Measurements from ENCODE around the gene TBC1D24. TPM values are rescaled to one million over a fixed set of nuclear protein-coding genes. Genes with fewer than 3 reads are reported as not detected.

Gene TBC1D24
- total and polyA plus RNA-seq, 8 donors = 3.2 to 35.6 (median 9.0) TPM

GRCh38 chr16:2443555-2443954 is 31.4 kb upstream of the TBC1D24 start:
- intact Hi-C loops (cut with DNase I; ENCODE audit: low total_unique reads) = no loop called here
- H3K27ac ChIP-seq = no peak overlapping the region
- DNase-seq = no peak
- TF ChIP-seq, protein P1, sequence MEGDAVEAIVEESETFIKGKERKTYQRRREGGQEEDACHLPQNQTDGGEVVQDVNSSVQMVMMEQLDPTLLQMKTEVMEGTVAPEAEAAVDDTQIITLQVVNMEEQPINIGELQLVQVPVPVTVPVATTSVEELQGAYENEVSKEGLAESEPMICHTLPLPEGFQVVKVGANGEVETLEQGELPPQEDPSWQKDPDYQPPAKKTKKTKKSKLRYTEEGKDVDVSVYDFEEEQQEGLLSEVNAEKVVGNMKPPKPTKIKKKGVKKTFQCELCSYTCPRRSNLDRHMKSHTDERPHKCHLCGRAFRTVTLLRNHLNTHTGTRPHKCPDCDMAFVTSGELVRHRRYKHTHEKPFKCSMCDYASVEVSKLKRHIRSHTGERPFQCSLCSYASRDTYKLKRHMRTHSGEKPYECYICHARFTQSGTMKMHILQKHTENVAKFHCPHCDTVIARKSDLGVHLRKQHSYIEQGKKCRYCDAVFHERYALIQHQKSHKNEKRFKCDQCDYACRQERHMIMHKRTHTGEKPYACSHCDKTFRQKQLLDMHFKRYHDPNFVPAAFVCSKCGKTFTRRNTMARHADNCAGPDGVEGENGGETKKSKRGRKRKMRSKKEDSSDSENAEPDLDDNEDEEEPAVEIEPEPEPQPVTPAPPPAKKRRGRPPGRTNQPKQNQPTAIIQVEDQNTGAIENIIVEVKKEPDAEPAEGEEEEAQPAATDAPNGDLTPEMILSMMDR (IDR thresholded peaks at IDR 0.05) = no peak
- TF ChIP-seq POLR2A (IDR thresholded peaks at IDR 0.05) = no peak
- no peak for TF ChIP-seq POLR2AphosphoS5 (IDR thresholded peaks at IDR 0.05)
- no peak for TF ChIP-seq EP300 (IDR thresholded peaks at IDR 0.05)
- no peak overlapping the region for H3K4me3 ChIP-seq
- H3K36me3 ChIP-seq = peaks cover 10 to 65% (median 40%) of the 10 kb centered on the region in 4 donors
- H3K9me3 ChIP-seq = no peaks in the 10 kb centered on the region
- WGBS, 5 donors = 89 to 95% (median 92%) methylated on average over 9 of the region's 9 CpGs
- H3K27me3 ChIP-seq = no peaks in the 10 kb centered on the region
- H3K4me1 ChIP-seq = no peaks in the 10 kb centered on the region

DNA sequence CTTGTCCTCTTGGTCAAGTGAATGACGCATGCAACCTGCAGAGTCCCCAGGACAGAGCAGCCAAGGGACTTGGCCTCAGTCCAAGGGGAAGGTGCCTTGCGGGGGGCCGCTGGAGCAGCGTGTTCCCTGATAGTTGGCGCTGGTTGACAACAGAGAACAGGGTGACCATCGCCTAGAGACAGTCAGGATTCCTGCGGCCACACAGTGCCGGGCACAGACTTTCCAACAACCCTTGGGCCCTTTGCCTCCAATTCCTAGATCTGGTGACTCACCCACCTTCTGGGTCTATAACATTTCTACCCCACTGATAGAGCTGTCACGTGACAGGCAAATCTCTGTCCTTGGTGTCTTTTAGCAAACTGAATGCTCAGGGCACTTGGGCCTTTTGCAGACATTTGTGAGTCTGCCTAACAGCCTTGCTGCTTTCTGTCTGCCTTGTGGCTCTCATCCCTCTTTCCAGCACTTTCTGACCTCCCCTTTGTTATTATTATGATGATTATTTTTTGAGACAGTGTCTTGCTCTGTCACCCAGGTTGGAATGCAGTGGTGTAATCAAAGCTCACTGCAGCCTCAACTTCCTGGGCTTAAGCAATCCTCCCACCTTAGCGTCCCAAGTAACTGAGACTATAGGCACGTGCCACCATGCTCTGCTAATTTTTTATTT is 26.9 kb upstream of the TBC1D24 start:
- Histone ChIP-seq H3K9me3 (no peaks in the 10 kb centered on the region), H3K4me3 (no peak overlapping the region), H3K27me3 (no peaks in the 10 kb centered on the region), H3K27ac (no peak overlapping the region), H3K4me1 (no peaks in the 10 kb centered on the region), H3K36me3 (peaks cover 16 to 86% (median 50%) of the 10 kb centered on the region in 4 donors)
- TF ChIP-seq POLR2A (IDR thresholded peaks at IDR 0.05) (no peak), EP300 (IDR thresholded peaks at IDR 0.05) (no peak), POLR2AphosphoS5 (IDR thresholded peaks at IDR 0.05) (no peak)
- TF ChIP-seq, protein P1 (IDR thresholded peaks at IDR 0.05) = no peak
- WGBS, 5 donors = 88 to 95% (median 93%) methylated on average over 10 to 11 of the region's 11 CpGs
- DNase-seq = no peak
- intact Hi-C loops (cut with DNase I; ENCODE audit: low total_unique reads) = no loop called here

DNA sequence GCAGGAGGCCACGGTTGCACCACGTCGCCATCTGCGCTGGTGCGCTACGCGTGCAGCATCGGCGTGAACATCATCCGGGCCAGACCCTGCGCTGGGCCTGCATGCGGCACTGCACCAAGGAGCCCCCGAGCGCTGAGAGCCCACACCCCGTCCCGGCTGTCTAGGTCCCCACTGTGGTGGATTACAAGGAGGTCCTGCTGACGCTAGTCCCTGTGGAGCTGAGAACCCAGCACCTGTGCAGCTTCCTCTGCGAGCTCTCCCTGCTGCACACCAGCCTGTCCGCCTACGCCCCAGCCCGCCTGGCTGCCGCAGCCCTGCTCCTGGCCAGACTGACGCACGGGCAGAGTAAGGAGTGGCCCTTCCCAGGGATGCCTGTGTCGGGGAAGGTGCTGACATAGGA is 25.8 kb upstream of the TBC1D24 start:
- no peaks in the 10 kb centered on the region for H3K9me3 ChIP-seq
- no peak overlapping the region for H3K27ac ChIP-seq
- no peak overlapping the region for H3K4me3 ChIP-seq
- TF ChIP-seq EP300 (IDR thresholded peaks at IDR 0.05) (no peak), POLR2AphosphoS5 (IDR thresholded peaks at IDR 0.05) (no peak), POLR2A (IDR thresholded peaks at IDR 0.05) (no peak)
- TF ChIP-seq, protein P1 (IDR thresholded peaks at IDR 0.05) = no peak
- DNase-seq = no peak
- 94 to 98% (median 96%) methylated on average over 9 to 25 of the region's 25 CpGs for WGBS, 5 donors
- H3K36me3 ChIP-seq = peaks cover 16 to 90% (median 58%) of the 10 kb centered on the region in 4 donors
- H3K27me3 ChIP-seq = no peaks in the 10 kb centered on the region
- intact Hi-C loops (cut with DNase I; ENCODE audit: low total_unique reads) = no loop called here
- no peaks in the 10 kb centered on the region for H3K4me1 ChIP-seq

DNA sequence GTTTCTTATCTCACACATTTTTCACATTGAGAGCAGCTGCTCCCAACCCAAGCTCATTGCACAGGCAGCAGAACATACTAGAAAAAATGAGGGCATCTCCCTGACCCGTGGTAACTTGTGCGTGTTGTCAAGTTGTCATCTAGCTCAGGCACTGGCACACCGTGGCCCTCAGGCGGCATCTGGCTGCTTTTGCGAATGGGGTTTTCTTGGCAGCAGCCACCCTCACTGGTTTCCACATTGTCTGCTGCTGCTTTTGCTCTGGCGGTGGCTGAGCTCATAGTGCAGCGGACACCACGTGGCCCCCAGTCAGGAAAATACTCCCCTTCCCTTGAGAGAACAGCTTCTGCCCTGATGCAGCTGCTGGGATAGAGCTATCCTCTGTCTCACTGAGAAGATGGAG is 24.4 kb upstream of the TBC1D24 start:
- intact Hi-C loops (cut with DNase I; ENCODE audit: low total_unique reads) = no loop called here
- no peak overlapping the region for H3K27ac ChIP-seq
- DNase-seq = no peak
- H3K9me3 ChIP-seq = no peaks in the 10 kb centered on the region
- H3K4me1 ChIP-seq = no peaks in the 10 kb centered on the region
- peaks cover 6 to 84% (median 48%) of the 10 kb centered on the region in 4 donors for H3K36me3 ChIP-seq
- H3K27me3 ChIP-seq = no peaks in the 10 kb centered on the region
- 92 to 97% (median 94%) methylated on average over 8 of the region's 8 CpGs for WGBS, 5 donors
- TF ChIP-seq POLR2AphosphoS5 (IDR thresholded peaks at IDR 0.05) = no peak
- TF ChIP-seq, protein P1 (IDR thresholded peaks at IDR 0.05) = no peak
- no peak overlapping the region for H3K4me3 ChIP-seq

Data from stomach (tissue), 9 donors.